ENCODE measurements around the gene ADGRD1.

The ADGRD1 gene

DNA sequence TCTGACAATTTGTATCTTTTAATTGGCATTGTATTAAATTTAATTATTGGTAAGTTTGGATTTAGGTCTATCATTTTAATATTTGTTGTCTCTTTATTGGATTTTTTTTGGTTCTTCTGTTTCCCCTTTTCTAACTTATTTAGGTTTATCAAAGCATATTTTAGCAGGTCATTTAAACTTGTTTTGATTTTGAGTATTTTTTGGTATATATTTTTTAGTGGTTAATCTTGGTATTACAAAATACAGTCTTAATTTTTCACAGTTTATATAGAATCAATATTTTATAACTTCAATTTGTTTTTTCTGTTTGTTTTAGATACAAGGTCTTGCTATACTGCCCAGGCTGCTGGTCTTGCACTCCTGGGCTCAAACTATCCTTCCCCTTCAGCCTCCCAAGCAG lies 15.5 kb upstream of the ADGRD1 start:
- no peak for DNase-seq

DNA sequence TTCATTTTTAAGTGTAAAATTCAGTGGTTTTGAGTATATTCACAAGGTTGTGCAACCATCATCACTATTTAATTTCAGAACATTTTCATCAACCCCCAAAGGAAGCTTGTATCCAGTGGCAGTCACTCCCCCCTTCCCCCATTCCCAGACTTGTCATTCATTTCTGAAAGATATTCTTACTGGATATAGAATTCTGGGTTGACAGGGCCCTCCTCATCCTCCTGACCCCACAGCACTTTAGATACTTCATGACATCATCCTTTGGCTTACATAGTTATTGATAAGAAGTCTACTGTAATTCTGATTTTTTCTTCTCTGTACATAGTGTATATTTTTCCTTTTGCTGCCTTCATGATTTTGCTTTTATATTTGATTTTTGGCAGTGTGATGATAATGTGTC lies 8.8 kb upstream of the ADGRD1 start:
- DNase-seq = no peak

DNA sequence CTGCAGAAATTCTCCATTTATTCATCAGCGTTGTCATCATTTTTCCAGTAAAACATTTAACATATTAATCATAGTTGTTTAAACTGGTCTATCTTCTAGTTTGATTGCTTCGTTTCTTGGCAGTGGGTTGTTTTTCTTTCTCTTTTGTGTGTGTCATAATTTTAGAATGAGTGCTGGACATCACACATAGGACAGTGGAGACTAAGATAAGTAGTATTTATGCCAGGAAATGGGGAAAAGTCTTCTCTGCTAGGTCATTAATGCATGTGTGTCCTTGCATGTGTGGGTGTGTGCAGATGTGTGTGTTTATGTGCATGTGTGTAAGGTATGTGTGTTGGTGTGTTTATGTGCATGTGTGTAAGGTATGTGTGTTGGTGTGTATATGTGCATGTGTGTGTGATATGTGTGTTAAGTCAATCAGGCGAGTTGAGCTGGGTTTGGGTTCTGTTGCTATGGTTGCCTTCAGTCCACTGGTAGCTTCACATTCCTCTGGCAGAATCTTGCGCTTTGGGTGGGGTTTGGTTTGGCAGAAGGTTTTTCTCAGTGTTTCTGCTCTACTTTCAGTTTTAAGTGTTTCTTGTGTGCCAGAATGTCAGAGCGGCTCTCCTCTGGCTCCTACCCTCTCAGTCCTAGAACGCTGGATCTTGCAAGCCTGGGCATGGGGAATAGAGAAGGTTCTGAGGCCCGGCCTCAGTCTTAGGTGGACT lies 7.8 kb upstream of the ADGRD1 start:
- DNase-seq = no peak

DNA sequence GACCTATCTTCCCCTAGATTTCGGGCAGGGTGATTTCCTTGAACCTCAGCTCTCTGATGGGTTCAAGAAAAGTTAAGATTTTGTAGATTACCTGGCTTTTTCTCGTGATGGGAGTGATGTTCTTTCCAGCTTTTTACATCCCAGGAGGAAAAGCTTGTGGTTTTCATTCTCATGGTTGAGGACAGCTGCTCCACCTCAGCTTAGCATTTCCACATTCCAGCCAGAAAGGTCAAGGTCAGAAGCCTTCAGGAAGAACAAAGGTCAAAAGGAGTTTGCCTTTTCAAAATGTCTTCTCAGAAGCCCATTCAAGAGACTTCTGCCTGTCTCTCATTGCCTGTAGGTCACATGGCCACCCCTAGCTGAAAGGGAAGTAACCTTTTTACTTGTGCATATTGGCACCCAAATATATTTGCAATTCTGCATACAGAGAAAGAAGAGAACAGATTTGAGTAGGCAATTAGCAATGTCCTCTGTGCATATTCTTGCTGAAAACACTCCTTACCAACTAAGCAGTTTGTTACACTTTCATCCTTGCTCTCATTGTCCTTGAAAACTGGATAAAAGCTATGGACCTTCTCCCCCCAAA lies 6.6 kb upstream of the ADGRD1 start:
- no peak for DNase-seq

DNA sequence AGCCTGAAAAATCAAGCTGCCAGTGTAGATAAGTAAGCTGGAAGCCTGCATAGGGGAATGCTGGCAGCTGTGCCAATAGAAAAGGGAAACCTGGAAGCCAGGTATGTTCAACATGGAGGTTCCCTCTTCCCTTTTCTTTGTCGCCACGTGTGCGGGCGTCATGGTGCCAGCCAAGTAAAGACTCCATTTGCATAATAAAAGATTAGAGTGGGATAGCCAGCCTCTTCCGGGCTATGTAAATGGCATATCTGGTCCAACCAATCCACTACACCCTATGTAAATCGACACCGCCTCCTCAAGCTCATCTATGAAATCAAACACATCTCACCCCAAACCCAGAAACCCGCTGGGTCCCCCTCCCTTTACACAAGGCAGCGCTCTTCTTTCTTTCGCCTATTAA lies 5.6 kb upstream of the ADGRD1 start:
- DNase-seq = no peak

DNA sequence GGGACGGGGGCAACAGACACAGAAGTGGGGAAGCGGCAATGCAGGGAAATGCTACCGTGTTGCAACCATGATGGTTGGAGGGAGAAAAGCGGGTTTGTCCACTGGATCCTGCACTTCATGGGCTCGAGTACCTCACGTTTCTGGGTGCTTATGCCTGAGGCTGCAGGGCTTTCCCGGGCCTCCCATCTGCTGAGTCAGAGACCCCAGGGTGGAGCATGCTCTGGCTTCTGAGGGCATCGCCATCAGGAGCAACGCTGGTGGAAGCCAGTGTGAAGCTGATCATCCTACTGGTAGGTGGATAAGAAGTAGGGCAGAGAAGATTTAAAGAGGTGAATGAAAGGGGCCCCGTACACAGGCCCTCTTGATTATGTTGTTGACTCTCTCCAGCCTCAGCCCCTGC lies 5.0 kb upstream of the ADGRD1 start:
- no peak for DNase-seq

DNA sequence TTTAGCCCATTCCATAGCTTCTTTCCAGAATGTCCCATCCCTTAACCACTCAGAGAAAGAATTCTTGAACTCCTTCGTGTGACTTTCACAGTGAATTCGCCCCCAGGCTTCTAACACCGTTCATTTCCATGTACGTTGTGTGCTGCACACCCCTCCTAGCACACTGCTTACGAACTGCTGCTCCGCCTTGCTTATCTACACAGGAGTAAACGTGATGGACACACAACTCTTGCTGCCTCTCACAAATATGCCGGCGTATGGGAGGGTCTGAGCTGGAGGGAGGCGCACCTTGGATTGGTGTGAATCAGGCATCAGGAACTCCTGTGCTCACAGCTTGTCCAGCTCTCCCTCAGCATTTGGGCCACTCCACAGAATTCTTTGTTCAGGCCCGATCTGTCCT lies 3.9 kb upstream of the ADGRD1 start:
- no peak for DNase-seq

DNA sequence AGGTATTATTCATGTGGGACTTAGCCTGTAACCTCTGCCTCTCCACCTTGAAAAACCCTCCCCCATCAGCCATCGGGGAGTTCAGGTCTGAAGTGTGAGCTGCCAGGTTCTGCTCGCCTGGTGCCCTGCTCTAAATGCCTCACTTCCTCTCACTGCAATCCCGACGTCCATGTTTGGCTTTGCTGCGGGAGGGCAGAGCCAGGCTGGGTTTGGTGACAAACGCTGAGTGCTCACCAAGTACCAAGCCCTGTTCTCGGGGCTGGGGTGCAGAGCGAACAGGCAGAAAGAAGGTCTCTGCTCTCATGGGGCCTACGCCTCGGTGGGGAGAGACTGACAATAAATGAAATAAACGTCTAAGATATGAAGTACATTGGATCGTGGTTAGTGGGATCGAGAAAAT lies 2.1 kb upstream of the ADGRD1 start:
- DNase-seq = no peak

DNA sequence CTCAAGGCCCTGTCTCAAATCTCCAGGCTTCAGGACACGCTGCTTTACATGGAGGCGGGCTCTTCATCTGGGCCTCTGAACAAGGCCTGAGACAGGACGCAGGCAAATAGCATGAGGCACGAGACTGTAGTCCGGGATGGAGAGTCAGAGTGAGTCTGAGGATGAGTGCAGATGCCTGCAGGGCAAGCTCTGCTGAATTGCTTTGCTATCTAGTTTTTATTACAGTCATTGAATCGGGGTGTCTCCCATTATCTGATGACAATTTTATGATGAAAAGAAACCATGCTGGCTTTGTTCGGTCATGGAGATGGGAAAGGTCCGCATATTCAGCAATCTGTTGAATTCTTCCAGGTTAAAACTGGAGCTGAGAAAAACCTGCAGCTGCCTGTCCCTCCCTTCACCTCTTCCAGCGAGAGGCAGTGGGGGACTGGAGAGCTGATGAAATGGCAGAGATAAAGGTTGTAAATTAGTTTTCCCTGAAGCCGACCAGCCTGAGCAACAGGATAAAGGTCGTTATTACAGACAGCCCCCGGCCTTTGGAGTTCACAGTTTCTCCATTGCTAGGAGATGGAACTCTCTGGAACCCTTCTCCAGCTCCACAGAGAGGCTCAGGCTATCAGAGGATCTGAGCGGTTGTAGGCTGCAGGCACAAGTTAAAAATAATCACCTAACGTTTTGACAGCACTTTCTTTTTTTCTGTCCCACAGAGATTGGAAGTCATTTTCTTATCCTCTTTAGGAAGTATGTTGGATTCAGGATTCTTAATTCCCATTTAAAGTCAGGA lies 1.3 kb upstream of the ADGRD1 start:
- DNase-seq = no peak

DNA sequence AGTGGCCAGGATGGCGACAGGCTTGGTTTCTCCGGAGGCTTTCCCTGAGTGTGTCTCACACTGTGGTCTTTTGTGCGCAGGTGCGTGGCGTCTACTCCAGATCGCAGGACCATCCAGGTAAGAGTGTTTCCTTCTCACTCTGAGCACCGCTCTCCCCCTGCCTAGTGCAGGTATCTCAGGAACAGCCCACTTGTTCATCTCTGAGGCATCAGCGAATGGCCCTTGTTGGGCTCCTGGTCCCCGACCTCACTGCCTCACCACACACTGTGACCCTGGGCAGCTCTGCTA lies 781 bp downstream of the ADGRD1 start:
- no peak for DNase-seq

DNA sequence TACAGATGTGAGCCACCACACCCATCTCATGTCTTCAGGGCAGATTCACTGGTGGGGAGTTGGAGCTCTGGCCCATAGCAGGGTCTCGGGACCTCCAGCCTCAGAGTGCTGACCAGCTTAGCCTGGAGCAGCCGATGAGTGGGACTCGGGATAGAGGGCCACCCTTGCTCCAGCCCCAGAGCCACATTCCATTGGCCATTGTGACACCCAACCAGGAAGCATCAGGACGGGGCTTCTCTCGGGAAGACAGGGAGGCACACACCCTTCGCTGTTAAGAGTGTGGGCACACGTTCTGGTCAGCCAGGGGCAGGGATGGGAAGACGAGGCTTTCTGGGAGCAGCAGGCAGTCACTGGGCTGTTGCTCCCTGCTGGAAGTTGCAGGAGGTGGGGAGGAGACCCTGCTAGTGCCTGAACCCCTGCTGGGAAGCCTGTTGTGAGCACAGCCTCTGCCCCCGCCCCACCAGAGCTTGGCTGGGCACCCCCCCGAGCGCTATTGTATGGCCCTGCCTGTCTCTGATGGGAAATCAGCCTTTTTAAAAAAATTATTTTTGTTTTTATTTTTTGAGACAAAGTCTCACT lies 1.6 kb downstream of the ADGRD1 start:
- DNase-seq = no peak

DNA sequence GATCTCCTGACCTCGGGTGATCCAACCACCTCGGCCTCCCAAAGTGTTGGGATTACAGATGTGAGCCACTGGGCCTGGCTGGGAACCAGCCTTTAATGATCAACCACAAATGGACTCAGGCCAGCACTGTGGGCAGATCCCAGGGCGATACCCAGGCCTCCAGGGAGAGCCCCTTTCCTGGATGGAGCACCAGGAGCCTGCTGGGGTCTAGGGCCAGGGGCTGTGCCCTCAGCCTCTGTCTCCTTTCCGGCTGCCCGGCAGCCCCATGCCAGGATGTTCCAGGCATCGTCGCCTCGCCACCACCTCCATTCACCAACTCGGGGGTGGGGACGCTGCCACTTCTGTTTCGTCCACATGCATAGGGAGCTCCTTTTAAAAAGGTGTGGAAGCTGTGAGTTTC lies 2.3 kb downstream of the ADGRD1 start:
- no peak for DNase-seq

DNA sequence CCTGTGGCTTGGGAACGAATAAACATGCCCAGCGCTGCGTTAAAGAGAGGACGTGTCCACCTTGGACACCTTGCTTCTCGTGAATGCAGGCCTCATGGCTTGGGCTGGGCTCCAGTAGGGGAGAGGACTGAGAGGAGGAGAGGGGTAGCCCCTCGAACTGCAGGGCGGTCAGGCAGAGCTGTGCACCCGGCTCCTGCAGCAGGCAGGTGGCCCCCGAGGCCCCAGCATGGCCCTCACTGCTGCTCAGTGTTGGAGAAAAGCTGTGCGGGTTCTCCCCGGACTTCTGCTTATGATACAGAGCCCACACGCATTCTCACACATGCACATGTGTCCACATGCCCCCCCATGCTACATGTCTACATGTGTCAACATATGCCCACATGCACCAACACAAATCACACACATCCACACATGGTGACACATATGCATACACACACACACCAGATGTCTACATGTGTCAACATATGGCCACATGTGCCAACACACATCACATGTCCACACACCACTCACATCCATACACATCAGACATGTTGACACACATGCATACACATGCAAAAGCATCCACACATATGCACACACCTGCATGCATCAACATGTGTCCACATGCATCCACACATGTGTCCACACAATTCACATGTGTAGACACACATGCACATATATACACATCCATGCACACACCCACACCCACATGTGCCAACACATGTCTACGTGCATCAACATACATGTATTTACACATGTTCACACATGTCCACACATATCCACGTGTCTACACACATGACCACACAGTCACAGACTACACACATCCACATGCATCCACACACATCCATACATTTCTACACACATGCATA lies 3.0 kb downstream of the ADGRD1 start:
- DNase-seq = no peak

DNA sequence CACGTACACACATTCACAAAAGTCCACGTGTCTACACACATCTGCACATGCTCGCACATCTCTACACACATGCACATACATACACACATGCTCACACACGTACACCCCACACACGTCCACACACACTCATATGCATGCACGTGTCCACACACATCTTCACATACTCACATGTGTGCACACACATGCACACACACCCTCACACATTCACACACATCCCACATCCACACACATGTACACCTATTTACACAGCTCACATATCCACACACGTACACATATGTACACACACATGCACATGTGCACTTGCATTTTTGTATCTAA lies 3.6 kb downstream of the ADGRD1 start:
- no peak for DNase-seq

DNA sequence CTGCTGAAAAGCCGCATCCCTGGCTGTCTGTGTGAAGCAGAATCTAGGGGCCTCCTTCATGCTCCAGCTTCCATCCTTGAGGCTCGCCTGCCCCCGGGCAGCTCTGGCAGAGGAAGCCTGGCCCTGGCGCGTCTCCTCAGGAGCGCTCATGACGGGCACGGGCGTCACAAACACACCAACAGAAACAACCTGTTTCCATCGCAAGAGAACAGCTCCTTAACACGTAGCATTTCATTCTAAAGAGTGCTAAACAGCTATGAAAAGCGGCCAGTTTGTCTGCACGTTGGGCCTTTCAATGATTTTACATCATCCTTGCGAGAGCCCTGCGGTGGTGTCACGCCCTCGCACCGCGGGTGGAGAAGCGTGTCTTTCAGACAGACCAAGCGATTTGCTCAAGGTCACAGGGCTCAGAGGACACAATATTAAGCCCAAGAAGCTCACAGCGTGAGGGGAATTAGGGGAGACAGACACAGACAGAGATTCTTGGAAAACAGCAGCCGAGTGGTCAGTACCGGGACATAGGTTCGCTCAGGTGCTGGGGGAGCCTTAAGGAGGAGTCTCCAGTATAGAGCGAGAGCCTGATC lies 4.9 kb downstream of the ADGRD1 start:
- no peak for DNase-seq

DNA sequence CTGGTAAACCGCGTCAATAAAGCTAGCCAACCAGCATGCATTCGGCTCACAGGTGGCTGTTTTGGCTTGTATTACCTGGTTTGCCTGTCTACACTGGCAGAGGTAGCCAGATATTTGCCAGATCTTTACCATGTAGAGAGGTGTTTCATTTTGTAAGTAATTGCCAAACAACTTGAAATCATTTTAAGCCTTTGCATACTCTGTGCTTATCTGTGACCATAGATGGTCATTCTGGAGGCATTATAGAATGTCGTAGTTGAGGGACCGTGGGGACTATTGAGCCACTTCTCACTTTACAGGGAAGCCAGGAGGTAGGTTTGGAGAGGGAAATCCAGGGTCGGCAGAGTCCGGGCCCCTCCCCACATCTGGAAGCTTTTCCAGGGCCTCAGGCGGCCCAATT lies 5.9 kb downstream of the ADGRD1 start:
- DNase-seq = no peak

DNA sequence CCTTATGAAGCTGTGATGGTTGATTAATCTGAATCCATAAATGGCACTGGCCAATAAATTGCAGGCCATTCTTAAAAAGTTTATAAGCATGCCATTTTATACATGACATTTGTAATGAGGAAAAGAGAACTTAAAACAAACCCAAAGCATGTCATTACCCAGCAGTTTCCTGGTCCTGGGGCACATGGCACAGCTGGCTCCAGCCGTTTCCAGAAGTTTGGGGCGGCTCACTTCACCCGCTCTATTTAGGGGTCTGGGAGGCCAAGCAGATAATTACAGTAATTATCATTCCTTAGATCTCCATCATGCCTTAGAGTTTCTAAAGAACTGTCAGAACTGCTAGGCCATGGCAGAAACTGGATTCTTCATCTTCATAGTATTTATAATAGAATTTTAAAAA lies 6.4 kb downstream of the ADGRD1 start:
- no peak for DNase-seq

DNA sequence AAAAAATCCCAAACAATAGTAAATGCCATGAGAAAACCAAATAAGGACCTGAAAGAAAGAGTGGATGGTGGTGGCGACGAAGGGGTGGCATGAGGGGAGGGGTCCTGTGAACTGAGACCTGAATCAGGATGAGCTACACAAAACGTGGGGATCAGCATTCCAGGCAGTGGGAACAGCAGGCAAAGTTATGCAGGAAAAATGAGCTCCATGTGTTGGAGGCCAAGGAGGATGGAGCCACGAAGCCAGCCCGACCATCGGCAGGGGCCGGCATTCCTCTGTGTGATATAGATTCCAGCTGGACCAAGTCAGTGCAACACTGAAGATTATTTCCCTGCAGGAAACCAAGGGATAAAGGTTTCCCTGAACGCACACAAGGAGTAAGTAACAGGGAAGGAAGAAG lies 7.1 kb downstream of the ADGRD1 start:
- no peak for DNase-seq

DNA sequence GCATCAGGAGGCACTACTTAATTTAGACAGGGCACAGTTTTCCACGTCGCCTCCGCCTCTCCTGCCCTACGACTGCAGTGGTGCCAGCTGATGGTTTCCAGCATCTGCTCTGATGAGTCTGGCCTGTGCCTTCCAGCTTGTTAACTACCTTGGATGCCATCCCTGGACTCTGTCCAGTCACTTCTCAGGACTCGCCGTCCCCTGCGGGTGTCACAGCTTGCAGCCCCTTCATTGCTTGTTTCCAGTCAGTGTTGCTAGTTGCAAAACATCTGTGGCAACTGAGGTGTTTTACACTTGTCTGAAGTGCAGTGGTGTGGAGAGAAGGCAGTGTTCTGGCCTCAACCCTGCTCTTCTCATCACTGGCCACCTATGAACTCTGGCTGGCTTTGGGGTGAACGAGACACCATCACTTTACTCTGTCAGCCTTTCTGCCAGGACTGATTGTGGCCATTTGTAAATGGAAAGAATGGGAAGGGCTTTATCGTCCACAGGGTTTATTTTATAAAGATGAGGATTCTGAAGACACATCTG lies 8.3 kb downstream of the ADGRD1 start:
- no peak for DNase-seq

DNA sequence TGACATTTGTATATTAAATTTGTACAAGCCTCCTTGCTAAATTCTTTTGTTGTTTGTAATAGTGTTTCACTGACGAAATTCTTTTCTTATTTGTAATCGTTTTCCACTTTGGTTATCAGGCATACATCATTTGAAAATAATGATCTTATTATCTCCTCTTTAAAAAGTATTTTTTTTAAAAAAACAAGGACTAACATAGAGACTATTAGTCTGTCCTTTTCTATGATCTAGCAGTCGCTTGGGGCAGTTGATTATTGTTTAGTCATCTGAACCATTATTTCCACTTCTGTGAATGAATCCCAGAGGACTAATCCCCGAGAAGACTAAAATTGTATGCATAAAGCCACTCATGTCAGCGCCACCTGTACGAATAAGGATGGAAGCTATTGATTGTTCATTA lies 11.5 kb downstream of the ADGRD1 start:
- DNase-seq = no peak

DNA sequence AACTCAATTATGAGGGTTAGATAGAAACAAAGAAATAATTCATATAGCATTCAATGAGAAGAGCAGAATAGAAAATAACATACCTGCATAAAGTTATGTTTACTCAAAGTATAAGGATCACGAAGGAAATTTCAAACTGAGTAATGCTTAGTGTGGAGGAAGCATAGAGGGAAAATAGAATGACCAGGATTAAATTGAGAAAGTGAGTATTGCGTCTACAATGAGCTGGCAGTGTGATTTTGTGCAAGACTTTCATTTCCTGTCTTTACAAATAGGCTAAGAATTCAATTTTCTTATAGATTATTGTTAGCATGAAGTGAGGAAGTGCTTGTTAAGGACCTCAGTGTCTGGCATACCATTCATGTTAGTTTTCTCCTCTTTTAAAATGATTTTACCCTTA lies 12.0 kb downstream of the ADGRD1 start:
- no peak for DNase-seq

DNA sequence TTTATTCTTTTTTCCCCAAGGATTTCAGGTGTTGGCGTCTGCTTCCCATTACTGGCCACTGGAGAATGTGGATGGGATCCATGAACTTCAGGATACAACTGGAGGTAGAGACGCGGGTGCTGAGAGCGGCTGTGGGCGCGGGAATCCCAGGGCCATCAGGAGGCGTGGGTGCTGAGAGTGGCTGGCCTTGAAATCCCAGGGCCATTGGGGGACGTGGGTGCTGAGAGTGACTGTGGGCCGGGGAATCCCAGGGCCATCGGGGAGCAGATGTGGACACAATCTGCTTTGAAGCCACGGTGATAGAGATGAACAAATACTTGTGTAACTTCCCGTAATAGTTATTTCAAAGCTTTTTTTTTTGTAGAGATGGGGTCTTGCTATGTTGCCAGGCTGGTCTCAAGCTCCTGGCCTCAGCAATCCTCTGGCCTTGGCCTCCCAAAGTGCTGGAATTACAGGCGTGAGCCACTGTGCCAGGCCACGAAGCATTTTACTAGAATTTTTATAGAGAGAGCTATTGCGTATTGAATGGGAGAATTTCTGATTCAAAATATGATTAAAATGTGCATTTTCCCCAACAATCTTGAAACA lies 12.8 kb downstream of the ADGRD1 start:
- no peak for DNase-seq
